ENCODE data around the gene CCDC192.
A peak's percentile ranks its signal among the peaks of the same experiment; 100 is the strongest.

CCDC192 gene

GRCh38 chr5:127928053-127928452 is 224.9 kb downstream of the CCDC192 start:
- Histone ChIP-seq H3K14ac (ENCODE audit: low read length in 2 of 2) (no peak overlapping the region), H3K4me2 (ENCODE audit: low read length, poor library complexity, severe bottlenecking) (no peak overlapping the region), H4K91ac (ENCODE audit: low read length) (no peak overlapping the region), H4K8ac (ENCODE audit: low read length) (no peak overlapping the region), H3K79me1 (replicated peaks; ENCODE audit: low read length, poor library complexity, severe bottlenecking) (no peaks in the 10 kb centered on the region), H3K18ac (ENCODE audit: low read depth in 1 of 2, low read length in 2 of 2) (no peak overlapping the region), H3K4me3 (ENCODE audit: insufficient read depth in 1 of 2, low read depth in 1 of 2, low read length in 2 of 2) (no peak overlapping the region), H2BK120ac (ENCODE audit: low read depth, low read length) (no peak overlapping the region), H3K36me3 (ENCODE audit: control insufficient read depth in 1 of 2, insufficient read depth in 2 of 2, low read depth in 1 of 2, low read length in 2 of 2) (no peaks in the 10 kb centered on the region), H3K23ac (ENCODE audit: low read length in 2 of 2) (no peak overlapping the region), H3K27me3 (ENCODE audit: control insufficient read depth in 1 of 2, insufficient read depth in 1 of 2, low read length in 2 of 2) (no peaks in the 10 kb centered on the region), H3K4ac (ENCODE audit: low read depth in 1 of 2, low read length in 2 of 2) (no peak overlapping the region), H3K4me1 (ENCODE audit: control insufficient read depth, insufficient read depth, low read depth, low read length) (no peaks in the 10 kb centered on the region), H2BK15ac (ENCODE audit: low read depth, poor library complexity, severe bottlenecking) (no peak overlapping the region), H2BK5ac (ENCODE audit: low read depth, low read length, poor library complexity, severe bottlenecking) (no peak overlapping the region), H3K27ac (ENCODE audit: low read length, poor library complexity, severe bottlenecking) (no peak overlapping the region), H3K9me3 (ENCODE audit: control insufficient read depth, low read length) (no peaks in the 10 kb centered on the region), H2AK5ac (ENCODE audit: low read length, severe bottlenecking) (no peak overlapping the region), H2BK12ac (ENCODE audit: low read length in 2 of 2) (no peak overlapping the region), H3K9ac (ENCODE audit: low read length) (no peak overlapping the region), H2AFZ (ENCODE audit: low read depth, low read length) (no peak overlapping the region)
- no peak for DNase-seq
- 92% methylated on average over 4 of the region's 4 CpGs for WGBS

GRCh38 chr5:127930311-127930710 is 227.1 kb downstream of the CCDC192 start:
- no peak overlapping the region for H3K27ac ChIP-seq (ENCODE audit: low read length, poor library complexity, severe bottlenecking)
- no peak overlapping the region for H3K14ac ChIP-seq (ENCODE audit: low read length in 2 of 2)
- H3K23ac ChIP-seq (ENCODE audit: low read length in 2 of 2): no peak overlapping the region
- H4K8ac ChIP-seq (ENCODE audit: low read length): no peak overlapping the region
- no peak overlapping the region for H2BK15ac ChIP-seq (ENCODE audit: low read depth, poor library complexity, severe bottlenecking)
- H2AK5ac ChIP-seq (ENCODE audit: low read length, severe bottlenecking): no peak overlapping the region
- H3K4me1 ChIP-seq (ENCODE audit: control insufficient read depth, insufficient read depth, low read depth, low read length): no peaks in the 10 kb centered on the region
- H3K9ac ChIP-seq (ENCODE audit: low read length): no peak overlapping the region
- no peak overlapping the region for H2BK5ac ChIP-seq (ENCODE audit: low read depth, low read length, poor library complexity, severe bottlenecking)
- H2BK12ac ChIP-seq (ENCODE audit: low read length in 2 of 2): no peak overlapping the region
- DNase-seq: no peak
- H4K91ac ChIP-seq (ENCODE audit: low read length): no peak overlapping the region
- no peaks in the 10 kb centered on the region for H3K9me3 ChIP-seq (ENCODE audit: control insufficient read depth, low read length)
- H3K18ac ChIP-seq (ENCODE audit: low read depth in 1 of 2, low read length in 2 of 2): no peak overlapping the region
- no peak overlapping the region for H3K4ac ChIP-seq (ENCODE audit: low read depth in 1 of 2, low read length in 2 of 2)
- H3K79me1 ChIP-seq (replicated peaks; ENCODE audit: low read length, poor library complexity, severe bottlenecking): no peaks in the 10 kb centered on the region
- H2AFZ ChIP-seq (ENCODE audit: low read depth, low read length): no peak overlapping the region
- no peak overlapping the region for H3K4me2 ChIP-seq (ENCODE audit: low read length, poor library complexity, severe bottlenecking)
- no peaks in the 10 kb centered on the region for H3K36me3 ChIP-seq (ENCODE audit: control insufficient read depth in 1 of 2, insufficient read depth in 2 of 2, low read depth in 1 of 2, low read length in 2 of 2)
- no peaks in the 10 kb centered on the region for H3K27me3 ChIP-seq (ENCODE audit: control insufficient read depth in 1 of 2, insufficient read depth in 1 of 2, low read length in 2 of 2)
- H3K4me3 ChIP-seq (ENCODE audit: insufficient read depth in 1 of 2, low read depth in 1 of 2, low read length in 2 of 2): no peak overlapping the region
- no peak overlapping the region for H2BK120ac ChIP-seq (ENCODE audit: low read depth, low read length)

- Histone ChIP-seq H2BK12ac (ENCODE audit: low read length in 2 of 2) (no peak overlapping the region), H2BK120ac (ENCODE audit: low read depth, low read length) (no peak overlapping the region), H3K18ac (ENCODE audit: low read depth in 1 of 2, low read length in 2 of 2) (no peak overlapping the region), H3K79me1 (replicated peaks; ENCODE audit: low read length, poor library complexity, severe bottlenecking) (no peaks in the 10 kb centered on the region), H3K27me3 (ENCODE audit: control insufficient read depth in 1 of 2, insufficient read depth in 1 of 2, low read length in 2 of 2) (no peaks in the 10 kb centered on the region), H3K27ac (ENCODE audit: low read length, poor library complexity, severe bottlenecking) (no peak overlapping the region), H3K36me3 (ENCODE audit: control insufficient read depth in 1 of 2, insufficient read depth in 2 of 2, low read depth in 1 of 2, low read length in 2 of 2) (no peaks in the 10 kb centered on the region), H3K9ac (ENCODE audit: low read length) (no peak overlapping the region), H3K4me2 (ENCODE audit: low read length, poor library complexity, severe bottlenecking) (no peak overlapping the region), H3K4ac (ENCODE audit: low read depth in 1 of 2, low read length in 2 of 2) (no peak overlapping the region), H3K14ac (ENCODE audit: low read length in 2 of 2) (no peak overlapping the region), H3K9me3 (ENCODE audit: control insufficient read depth, low read length) (no peaks in the 10 kb centered on the region), H2AFZ (ENCODE audit: low read depth, low read length) (no peak overlapping the region), H2BK5ac (ENCODE audit: low read depth, low read length, poor library complexity, severe bottlenecking) (no peak overlapping the region), H4K8ac (ENCODE audit: low read length) (no peak overlapping the region), H3K23ac (ENCODE audit: low read length in 2 of 2) (no peak overlapping the region), H2BK15ac (ENCODE audit: low read depth, poor library complexity, severe bottlenecking) (no peak overlapping the region), H2AK5ac (ENCODE audit: low read length, severe bottlenecking) (no peak overlapping the region), H3K4me3 (ENCODE audit: insufficient read depth in 1 of 2, low read depth in 1 of 2, low read length in 2 of 2) (no peak overlapping the region), H4K91ac (ENCODE audit: low read length) (no peak overlapping the region), H3K4me1 (ENCODE audit: control insufficient read depth, insufficient read depth, low read depth, low read length) (no peaks in the 10 kb centered on the region)
- 95% methylated on average over 1 of the region's 1 CpG for WGBS
- DNase-seq: no peak
Observed at GRCh38 chr5:127931396-127931795, 228.2 kb downstream of the CCDC192 start.

GRCh38 chr5:127933348-127933747 is 230.2 kb downstream of the CCDC192 start:
- H2AK5ac ChIP-seq (ENCODE audit: low read length, severe bottlenecking): peak overlapping the region; percentile 69
- no peak overlapping the region for H2AFZ ChIP-seq (ENCODE audit: low read depth, low read length)
- no peak overlapping the region for H3K4ac ChIP-seq (ENCODE audit: low read depth in 1 of 2, low read length in 2 of 2)
- no peak overlapping the region for H3K9ac ChIP-seq (ENCODE audit: low read length)
- H2BK15ac ChIP-seq (ENCODE audit: low read depth, poor library complexity, severe bottlenecking): no peak overlapping the region
- H3K9me3 ChIP-seq (ENCODE audit: control insufficient read depth, low read length): no peaks in the 10 kb centered on the region
- no peak overlapping the region for H3K23ac ChIP-seq (ENCODE audit: low read length in 2 of 2)
- H3K4me1 ChIP-seq (ENCODE audit: control insufficient read depth, insufficient read depth, low read depth, low read length): no peaks in the 10 kb centered on the region
- H2BK120ac ChIP-seq (ENCODE audit: low read depth, low read length): no peak overlapping the region
- no peaks in the 10 kb centered on the region for H3K79me1 ChIP-seq (replicated peaks; ENCODE audit: low read length, poor library complexity, severe bottlenecking)
- no peak overlapping the region for H4K91ac ChIP-seq (ENCODE audit: low read length)
- H2BK12ac ChIP-seq (ENCODE audit: low read length in 2 of 2): no peak overlapping the region
- DNase-seq: no peak
- no peak overlapping the region for H3K4me2 ChIP-seq (ENCODE audit: low read length, poor library complexity, severe bottlenecking)
- no peaks in the 10 kb centered on the region for H3K27me3 ChIP-seq (ENCODE audit: control insufficient read depth in 1 of 2, insufficient read depth in 1 of 2, low read length in 2 of 2)
- no peak overlapping the region for H2BK5ac ChIP-seq (ENCODE audit: low read depth, low read length, poor library complexity, severe bottlenecking)
- H3K18ac ChIP-seq (ENCODE audit: low read depth in 1 of 2, low read length in 2 of 2): no peak overlapping the region
- no peak overlapping the region for H3K27ac ChIP-seq (ENCODE audit: low read length, poor library complexity, severe bottlenecking)
- H4K8ac ChIP-seq (ENCODE audit: low read length): no peak overlapping the region
- H3K4me3 ChIP-seq (ENCODE audit: insufficient read depth in 1 of 2, low read depth in 1 of 2, low read length in 2 of 2): no peak overlapping the region
- 67% methylated on average over 3 of the region's 5 CpGs for WGBS
- H3K14ac ChIP-seq (ENCODE audit: low read length in 2 of 2): no peak overlapping the region
- H3K36me3 ChIP-seq (ENCODE audit: control insufficient read depth in 1 of 2, insufficient read depth in 2 of 2, low read depth in 1 of 2, low read length in 2 of 2): no peaks in the 10 kb centered on the region

Data from mesenchymal stem cell (in vitro differentiated cells and primary cell).